Measurements from ENCODE around the gene RAB11FIP5. TPM values are rescaled to one million over a fixed set of nuclear protein-coding genes. Genes with fewer than 3 reads are reported as not detected.
A peak's percentile ranks its signal among the peaks of the same experiment; 100 is the strongest.

Gene RAB11FIP5
- total RNA-seq, 6 experiments from 2014 or later, result 76.7 to 92.0 (median 83.6) TPM

DNA sequence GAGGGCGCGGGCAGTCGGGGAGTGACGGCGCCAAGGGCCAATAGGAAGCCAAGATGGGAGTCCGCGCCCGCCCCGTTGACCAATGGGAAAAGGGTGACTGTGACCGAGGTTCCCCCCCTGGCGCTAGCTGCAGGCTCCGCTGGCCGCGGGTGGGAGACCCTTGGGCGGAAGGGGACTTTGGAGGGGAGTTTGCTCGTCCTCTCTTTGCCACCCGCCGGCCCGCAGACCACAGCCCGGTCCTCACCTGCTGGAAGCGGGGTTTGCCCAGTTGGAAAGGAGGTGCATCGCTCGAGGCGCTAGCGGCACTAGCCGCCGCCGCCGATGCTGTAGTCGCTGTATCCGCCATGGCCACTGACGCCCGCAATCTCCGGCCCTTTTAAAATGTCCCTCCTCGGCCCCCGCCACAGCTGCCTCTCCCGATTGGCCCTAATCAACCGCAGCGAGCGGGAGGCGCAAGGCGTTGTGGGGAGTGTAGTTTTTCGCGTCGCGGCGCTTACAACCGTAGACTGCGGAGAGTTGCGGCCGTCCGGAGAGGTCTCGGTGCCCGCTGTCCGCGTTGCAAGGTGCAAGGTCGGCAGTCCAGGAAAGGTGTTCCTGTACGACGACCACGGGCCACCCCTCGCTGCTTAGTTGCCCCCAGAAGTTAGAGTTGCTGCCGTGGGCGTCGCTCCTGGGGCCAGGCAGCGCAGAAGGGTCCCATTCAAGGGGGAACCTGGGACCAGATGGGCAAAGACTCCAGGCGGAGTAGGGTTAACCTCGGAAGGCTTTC, 41.2 kb downstream of the RAB11FIP5 start, which contains the start of gene SFXN5:
Gene SFXN5 (minus strand): TSS at position 353 of the 769 bp plus-strand sequence. CDS start 7 bp downstream, at position 346.
- Mint-ChIP-seq H3K27me3 (ENCODE audit: insufficient read depth) (peaks cover 14% of the 10 kb centered on the region), H3K9me3 (no peaks in the 10 kb centered on the region), H3K4me1 (ENCODE audit: low read depth) (peaks cover 41% of the 10 kb centered on the region), H3K27ac (peak within 1 kb of the TSS; percentile 79), H3K4me3 (peak within 1 kb of the TSS; percentile 88), H3K36me3 (ENCODE audit: low read depth) (peaks cover 25% of the 10 kb centered on the region; the same call in 1 of the 2 replicates)
- TF ChIP-seq CTCF (IDR thresholded peaks at IDR 0.05), result peak; percentile 45
- DNase-seq, result peak; percentile 95

DNA sequence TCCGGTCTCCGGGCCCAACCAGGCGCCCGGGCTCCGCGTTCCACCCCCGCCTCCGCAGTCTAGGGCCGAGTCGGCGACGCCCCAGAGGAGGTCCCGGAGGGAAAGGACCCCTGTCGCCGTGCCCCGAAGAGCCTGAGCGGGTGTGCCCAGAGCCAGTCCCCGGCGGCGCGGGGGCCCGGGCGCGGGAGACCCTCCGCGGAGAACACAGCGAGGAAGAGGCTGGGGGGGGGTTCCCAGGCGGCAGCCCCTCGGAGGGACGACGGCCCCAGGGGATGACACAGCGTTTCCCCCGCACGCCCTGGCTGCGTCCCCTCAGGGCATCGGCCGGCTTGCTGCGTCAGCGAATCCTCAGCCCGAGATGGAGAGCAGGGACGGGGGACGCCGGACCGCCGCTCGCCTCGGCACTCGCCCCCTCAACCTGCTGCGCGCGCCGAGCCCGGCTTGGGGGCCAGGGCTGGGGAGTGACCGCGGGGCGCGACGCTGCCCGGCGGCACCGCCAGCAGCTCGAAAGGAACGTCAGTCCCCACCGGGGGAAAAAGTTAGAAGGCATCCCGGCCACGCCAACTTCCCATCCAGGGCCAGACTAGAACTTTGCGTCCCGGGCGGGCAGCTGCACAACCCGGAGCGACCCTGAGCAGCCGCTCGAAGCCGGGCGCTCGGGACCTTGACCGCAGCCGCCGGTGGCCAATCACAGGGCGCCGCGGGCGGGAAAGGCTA, 41.9 kb downstream of the RAB11FIP5 start:
- H3K27ac Mint-ChIP-seq, result peak overlapping the region; percentile 79
- no peak for TF ChIP-seq CTCF (IDR thresholded peaks at IDR 0.05)
- DNase-seq, result no peak
- no peaks in the 10 kb centered on the region for H3K9me3 Mint-ChIP-seq
- H3K36me3 Mint-ChIP-seq (ENCODE audit: low read depth), result peaks cover 30% of the 10 kb centered on the region
- peaks cover 14% of the 10 kb centered on the region for H3K27me3 Mint-ChIP-seq (ENCODE audit: insufficient read depth)
- H3K4me3 Mint-ChIP-seq, result peak overlapping the region; percentile 88
- H3K4me1 Mint-ChIP-seq (ENCODE audit: low read depth), result peaks cover 44% of the 10 kb centered on the region

DNA sequence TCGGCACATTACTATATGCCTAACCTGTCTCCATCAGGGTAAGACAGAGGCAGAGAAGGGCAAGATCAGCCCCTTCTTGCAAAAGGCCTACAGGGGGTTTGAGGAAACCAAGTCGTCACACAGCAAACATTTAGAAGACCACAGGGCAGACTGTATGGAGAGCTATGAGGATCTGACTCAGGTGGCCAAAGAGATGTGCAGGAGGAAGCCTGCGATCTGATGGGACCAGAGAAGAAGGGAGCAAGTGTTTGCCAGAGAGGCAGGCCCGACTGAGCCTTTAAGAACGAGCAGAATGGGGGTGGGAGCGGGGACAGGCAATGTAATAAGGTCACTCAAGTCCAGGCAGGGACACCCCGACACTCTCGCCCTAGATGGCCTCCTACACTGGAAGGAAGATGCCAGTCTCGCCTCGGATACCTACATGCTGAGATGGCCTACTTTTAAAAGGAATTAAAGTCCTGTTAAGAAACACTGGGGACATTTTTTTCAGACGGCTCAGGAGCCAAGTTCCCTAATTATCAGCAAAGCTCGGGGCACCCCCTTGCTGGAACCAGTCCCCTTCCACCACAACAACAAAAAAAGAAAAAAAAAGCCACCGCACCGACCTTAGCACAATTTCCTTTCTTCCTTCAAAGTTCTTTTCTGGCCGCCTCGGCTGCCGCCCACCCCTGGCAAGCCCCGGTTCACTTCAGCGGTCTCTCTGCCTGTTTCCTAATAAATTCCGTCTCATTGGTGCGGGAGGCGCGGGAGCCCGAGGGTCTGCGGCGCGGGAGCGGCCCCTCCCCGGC, 42.7 kb downstream of the RAB11FIP5 start:
- H3K27ac Mint-ChIP-seq, result peak overlapping the region; percentile 79
- no peak for DNase-seq
- peaks cover 34% of the 10 kb centered on the region for H3K36me3 Mint-ChIP-seq (ENCODE audit: low read depth)
- H3K4me1 Mint-ChIP-seq (ENCODE audit: low read depth), result peaks cover 49% of the 10 kb centered on the region
- H3K27me3 Mint-ChIP-seq (ENCODE audit: insufficient read depth), result peaks cover 14% of the 10 kb centered on the region
- peak overlapping the region; percentile 88 for H3K4me3 Mint-ChIP-seq
- no peak for TF ChIP-seq CTCF (IDR thresholded peaks at IDR 0.05)
- no peaks in the 10 kb centered on the region for H3K9me3 Mint-ChIP-seq

DNA sequence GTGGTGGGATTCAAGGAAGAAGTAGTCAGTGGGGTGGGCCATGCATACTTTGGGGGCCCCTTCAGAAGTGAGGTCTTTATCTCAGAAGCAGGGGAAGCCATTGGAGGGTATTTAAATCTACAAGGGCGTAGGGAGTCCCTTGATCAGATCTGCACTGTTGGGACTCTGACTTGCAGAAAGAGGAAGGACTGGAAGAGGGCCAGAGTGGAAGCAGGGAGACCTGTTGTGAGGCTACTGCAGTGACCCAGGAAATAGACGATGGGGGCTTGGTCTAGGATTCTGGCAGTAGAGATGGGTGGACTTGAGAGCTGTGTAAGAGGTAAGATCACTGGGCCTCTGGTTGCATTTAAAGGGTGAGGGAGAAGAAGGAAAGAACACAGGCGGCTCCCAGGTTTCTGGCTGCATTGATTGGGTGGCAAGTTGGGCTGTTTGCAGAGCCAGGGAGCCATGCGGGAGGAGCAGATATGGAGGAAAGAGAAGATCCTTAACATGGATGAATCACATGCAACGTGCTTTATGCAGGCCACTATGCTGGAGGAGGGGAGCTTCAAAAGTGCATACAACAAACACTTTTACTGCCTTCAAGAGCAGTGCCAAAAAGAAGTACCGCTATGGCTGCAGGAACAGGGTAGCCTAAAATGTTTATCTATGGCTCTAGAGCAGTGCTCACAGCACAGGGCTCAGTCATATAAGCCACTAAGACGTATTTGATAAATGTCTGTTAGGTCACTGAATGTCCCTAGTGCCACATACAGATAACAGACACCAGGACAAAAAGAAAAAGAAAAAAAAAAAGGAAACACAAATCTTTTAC, 43.5 kb downstream of the RAB11FIP5 start:
- H3K4me1 Mint-ChIP-seq (ENCODE audit: low read depth), result peaks cover 57% of the 10 kb centered on the region
- peaks cover 14% of the 10 kb centered on the region for H3K27me3 Mint-ChIP-seq (ENCODE audit: insufficient read depth)
- H3K27ac Mint-ChIP-seq, result peak overlapping the region; percentile 79
- TF ChIP-seq CTCF (IDR thresholded peaks at IDR 0.05), result no peak
- no peak for DNase-seq
- no peaks in the 10 kb centered on the region for H3K9me3 Mint-ChIP-seq
- H3K36me3 Mint-ChIP-seq (ENCODE audit: low read depth), result peaks cover 33% of the 10 kb centered on the region
- H3K4me3 Mint-ChIP-seq, result peak overlapping the region; percentile 88

DNA sequence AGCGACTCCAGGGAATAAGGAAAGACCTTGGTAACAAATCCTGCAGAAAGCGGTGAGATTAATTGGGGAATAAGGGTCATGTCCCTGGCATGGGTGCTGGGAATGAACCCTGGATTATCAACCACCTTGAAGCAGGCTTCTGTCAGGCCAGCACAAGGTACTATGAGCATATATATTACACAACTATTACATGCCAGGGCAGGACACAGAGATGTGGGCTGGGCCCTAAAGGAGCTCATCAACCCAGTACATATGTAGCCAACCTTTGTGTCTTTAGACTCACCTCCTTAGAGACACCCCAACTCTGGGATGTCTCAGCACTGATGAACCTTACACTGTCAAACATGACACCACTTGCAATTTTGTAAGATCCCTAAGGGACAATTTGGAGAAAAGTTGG, 44.6 kb downstream of the RAB11FIP5 start:
- Mint-ChIP-seq H3K27me3 (ENCODE audit: insufficient read depth) (peaks cover 15% of the 10 kb centered on the region), H3K4me3 (peak overlapping the region; percentile 66), H3K4me1 (ENCODE audit: low read depth) (peaks cover 67% of the 10 kb centered on the region), H3K9me3 (no peaks in the 10 kb centered on the region), H3K36me3 (ENCODE audit: low read depth) (peaks cover 28% of the 10 kb centered on the region), H3K27ac (no peak overlapping the region)
- no peak for TF ChIP-seq CTCF (IDR thresholded peaks at IDR 0.05)
- no peak for DNase-seq

All from HFFc6 (cell line).